ENCODE results near the gene RAX2.
A peak's percentile ranks its signal among the peaks of the same experiment; 100 is the strongest.

Gene RAX2

GRCh38 chr19:3730457-3730958 lies 41.5 kb downstream of the RAX2 start:
- no peak for DNase-seq (ENCODE audit: low spot score)

- DNase-seq (ENCODE audit: low spot score), result no peak
These were observed 46.3 kb downstream of the RAX2 start for GRCh38 chr19:3725640-3726310.

- no peak for DNase-seq (ENCODE audit: low spot score)
These were observed 46.9 kb downstream of the RAX2 start for GRCh38 chr19:3725121-3725520.

GRCh38 chr19:3723883-3724282 lies 48.1 kb downstream of the RAX2 start:
- no peak for DNase-seq (ENCODE audit: low spot score)

- no peak for DNase-seq (ENCODE audit: low spot score)
These were observed 48.9 kb downstream of the RAX2 start for GRCh38 chr19:3723110-3723488.

GRCh38 chr19:3722443-3723109 lies 49.5 kb downstream of the RAX2 start:
- DNase-seq (ENCODE audit: low spot score), result no peak

- no peak for DNase-seq (ENCODE audit: low spot score)
These were observed 50.1 kb downstream of the RAX2 start for GRCh38 chr19:3721887-3722442.

- DNase-seq (ENCODE audit: low spot score), result peak; percentile 50
These were observed 50.7 kb downstream of the RAX2 start for GRCh38 chr19:3721131-3721886.

GRCh38 chr19:3720349-3720917 lies 51.6 kb downstream of the RAX2 start:
- no peak for DNase-seq (ENCODE audit: low spot score)

- no peak for DNase-seq (ENCODE audit: low spot score)
These were observed 52.2 kb downstream of the RAX2 start for GRCh38 chr19:3719868-3720267.
